ENCODE measurements around the gene ENTPD5.
"Not testable (repeated sequence)": the region's sequence is repeated elsewhere in the genome, so short reads cannot be mapped to it uniquely, and the experiment has no call there.

The ENTPD5 gene

GRCh38 chr14:74005664-74006063 is 13.4 kb downstream of the ENTPD5 start:
- not testable (repeated sequence) for DNase-seq (ENCODE audit: low read depth in 2 of 2, low spot score in 1 of 2)

DNA sequence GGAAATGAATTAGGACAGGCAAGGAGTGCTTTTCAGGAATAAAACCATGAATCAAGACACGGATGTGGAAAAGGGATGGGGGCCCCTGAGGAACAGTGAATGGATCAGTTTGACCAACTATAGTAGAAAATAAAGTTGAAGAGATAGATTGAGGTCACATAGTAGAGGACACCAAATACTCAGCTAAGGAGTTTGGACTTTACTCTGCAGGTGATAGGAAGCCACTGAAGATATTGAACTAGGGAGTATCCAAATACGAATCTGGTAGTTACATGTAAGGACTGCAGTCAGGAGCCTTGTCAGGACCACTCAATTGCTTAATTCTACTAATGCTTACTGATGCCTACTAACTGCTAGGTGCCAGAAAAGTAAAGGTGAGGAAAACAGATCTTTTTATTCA is 20.4 kb downstream of the ENTPD5 start:
- DNase-seq (ENCODE audit: low read depth in 2 of 2, low spot score in 1 of 2), result no peak

DNA sequence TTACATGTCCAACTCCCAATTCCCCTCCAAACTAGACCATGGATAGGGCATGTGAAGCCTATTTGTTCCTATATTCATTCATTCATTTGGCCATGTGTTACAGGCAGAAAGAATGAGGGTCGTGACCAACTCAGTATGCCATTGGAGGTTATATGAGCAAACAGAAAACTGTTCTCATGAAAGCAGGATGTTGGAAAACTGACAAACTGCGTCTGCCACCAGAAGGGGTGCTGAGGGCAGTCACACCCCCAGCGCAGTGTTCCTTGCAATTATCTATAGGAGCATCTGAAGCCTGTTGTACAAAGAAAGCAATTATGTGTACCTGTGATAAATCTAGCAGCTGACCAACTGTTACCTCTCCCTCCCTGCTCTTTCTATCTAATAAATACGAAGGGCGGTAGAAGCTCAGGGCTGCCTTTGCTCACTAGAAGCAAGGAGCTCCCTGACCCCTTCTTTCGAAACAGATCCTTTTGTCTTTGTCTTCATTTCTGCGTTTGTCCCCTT is 21.1 kb downstream of the ENTPD5 start:
- DNase-seq (ENCODE audit: low read depth in 2 of 2, low spot score in 1 of 2), result no peak

DNA sequence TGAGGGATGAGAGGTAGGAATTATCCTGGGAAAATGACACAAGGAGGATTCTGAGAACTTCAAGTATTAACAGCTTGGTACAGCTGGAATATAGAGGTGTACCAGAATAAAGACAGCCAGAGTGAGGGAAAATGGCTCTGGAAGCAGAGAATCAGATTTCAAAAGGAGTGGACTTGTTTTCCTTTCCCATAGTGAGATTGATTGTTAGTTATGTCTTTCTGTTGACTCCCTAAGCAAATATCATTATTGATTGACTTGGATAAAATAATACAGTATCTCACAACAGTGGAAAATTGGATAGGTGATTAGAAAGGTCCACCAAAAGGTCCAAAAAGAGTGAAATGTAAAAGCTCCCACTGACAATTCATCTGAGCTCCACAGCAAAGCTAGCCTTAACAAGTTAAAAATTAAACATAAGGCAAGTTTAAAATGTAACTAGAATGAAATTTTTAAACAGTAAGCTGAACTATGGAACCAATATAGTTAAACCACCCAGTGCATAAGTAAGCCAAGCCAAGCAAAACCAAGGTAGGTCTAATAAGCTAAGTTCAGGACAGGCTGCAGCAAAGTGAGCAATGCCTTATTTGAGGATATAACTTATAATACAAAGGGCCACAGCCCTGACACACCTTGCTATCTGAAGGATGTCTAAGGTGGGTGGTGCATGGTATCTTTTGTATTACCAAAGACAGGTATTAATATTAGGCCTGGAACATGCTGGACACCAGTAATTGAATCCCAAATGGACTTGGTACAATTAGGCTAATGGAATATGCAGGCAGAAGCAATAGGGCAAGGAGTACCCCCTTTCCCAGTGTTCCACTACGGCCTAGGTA is 21.8 kb downstream of the ENTPD5 start:
- DNase-seq (ENCODE audit: low read depth in 2 of 2, low spot score in 1 of 2), result no peak

- DNase-seq (ENCODE audit: low read depth in 2 of 2, low spot score in 1 of 2), result no peak
Measured at GRCh38 chr14:73996731-73997107, 22.4 kb downstream of the ENTPD5 start.

- no peak for DNase-seq (ENCODE audit: low read depth in 2 of 2, low spot score in 1 of 2)
Measured at GRCh38 chr14:73995977-73996378, 23.1 kb downstream of the ENTPD5 start.

- not testable (repeated sequence) for DNase-seq (ENCODE audit: low read depth in 2 of 2, low spot score in 1 of 2)
Measured at GRCh38 chr14:73994926-73995325, 24.2 kb downstream of the ENTPD5 start.

GRCh38 chr14:73991092-73991491 is 28.0 kb downstream of the ENTPD5 start:
- no peak for DNase-seq (ENCODE audit: low read depth in 2 of 2, low spot score in 1 of 2)

DNA sequence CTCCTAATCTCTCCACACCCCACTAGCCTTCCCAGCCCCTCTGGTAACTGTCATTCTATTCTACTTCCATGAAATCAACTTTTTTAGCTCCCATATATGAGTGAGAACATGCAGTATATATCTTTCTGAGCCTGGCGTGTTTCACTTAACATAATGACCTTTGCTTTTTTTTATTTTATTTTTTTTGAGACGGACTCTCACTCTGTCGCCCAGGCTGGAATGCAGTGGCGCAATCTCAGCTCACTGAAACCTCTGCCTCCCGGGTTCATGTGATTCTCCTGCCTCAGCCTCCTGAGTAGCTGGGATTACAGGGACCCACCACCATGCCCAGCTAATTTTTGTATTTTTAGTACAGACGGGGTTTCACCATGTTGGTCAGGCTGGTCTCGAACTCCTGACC is 30.4 kb downstream of the ENTPD5 start:
- not testable (repeated sequence) for DNase-seq (ENCODE audit: low read depth in 2 of 2, low spot score in 1 of 2)

GRCh38 chr14:73988065-73988464 is 31.0 kb downstream of the ENTPD5 start:
- no peak for DNase-seq (ENCODE audit: low read depth in 2 of 2, low spot score in 1 of 2)

- no peak for DNase-seq (ENCODE audit: low read depth in 2 of 2, low spot score in 1 of 2)
Measured at GRCh38 chr14:73977896-73978295, 41.2 kb downstream of the ENTPD5 start.

DNA sequence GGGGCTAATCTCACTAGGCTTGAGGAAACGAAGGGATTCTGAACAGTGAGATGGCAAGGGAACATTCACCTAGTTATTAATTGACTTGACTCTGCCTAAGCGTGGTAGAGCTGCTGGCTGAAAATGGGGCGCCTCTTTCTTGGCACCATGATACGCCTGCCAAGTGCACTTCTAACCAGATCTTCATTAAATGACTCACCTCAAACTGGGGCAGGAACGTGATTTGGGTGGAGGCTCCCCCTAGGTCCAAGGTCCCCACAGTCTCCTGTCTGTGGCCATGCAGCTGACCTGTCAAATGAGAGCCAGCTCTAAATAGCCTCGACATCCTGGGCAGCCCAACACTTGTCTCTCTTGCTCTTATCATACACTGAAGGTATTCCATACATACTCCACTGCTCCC is 43.0 kb downstream of the ENTPD5 start:
- DNase-seq (ENCODE audit: low read depth in 2 of 2, low spot score in 1 of 2), result no peak

GRCh38 chr14:73973497-73973896 is 45.6 kb downstream of the ENTPD5 start:
- DNase-seq (ENCODE audit: low read depth in 2 of 2, low spot score in 1 of 2), result no peak

GRCh38 chr14:73968885-73969284 is 50.2 kb downstream of the ENTPD5 start:
- DNase-seq (ENCODE audit: low read depth in 2 of 2, low spot score in 1 of 2), result no peak

GRCh38 chr14:73965216-73965615 is 53.9 kb downstream of the ENTPD5 start:
- no peak for DNase-seq (ENCODE audit: low read depth in 2 of 2, low spot score in 1 of 2)

DNA sequence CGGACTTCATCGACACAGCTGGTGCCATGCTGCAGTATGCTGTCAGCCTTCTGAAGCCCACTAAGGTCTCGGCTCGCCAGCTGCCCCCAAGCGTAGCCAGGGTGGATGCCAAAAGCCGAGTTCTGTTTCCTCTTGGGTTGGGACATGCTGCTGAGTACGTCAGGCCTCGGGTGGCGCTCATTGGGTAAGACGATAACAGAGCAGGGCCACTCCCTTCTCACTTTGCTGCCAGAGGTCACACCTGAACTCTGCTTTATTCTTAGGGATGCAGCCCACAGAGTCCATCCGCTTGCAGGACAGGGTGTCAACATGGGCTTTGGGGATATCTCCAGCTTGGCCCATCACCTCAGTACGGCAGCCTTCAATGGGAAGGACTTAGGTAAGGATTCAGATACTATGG is 57.9 kb downstream of the ENTPD5 start:
- DNase-seq (ENCODE audit: low read depth in 2 of 2, low spot score in 1 of 2), result no peak

GRCh38 chr14:73958591-73958990 is 60.5 kb downstream of the ENTPD5 start:
- no peak for DNase-seq (ENCODE audit: low read depth in 2 of 2, low spot score in 1 of 2)

- DNase-seq (ENCODE audit: low read depth in 2 of 2, low spot score in 1 of 2), result no peak
Measured at GRCh38 chr14:73955674-73956073, 63.4 kb downstream of the ENTPD5 start.

- DNase-seq (ENCODE audit: low read depth in 2 of 2, low spot score in 1 of 2), result no peak
Measured at GRCh38 chr14:73953731-73954130, 65.4 kb downstream of the ENTPD5 start.

GRCh38 chr14:73949752-73950734 is 69.0 kb downstream of the ENTPD5 start, which contains the start of the genes COQ6 and FAM161B:
COQ6 (plus strand) TSS chr14:73950302; CDS start chr14:73950333, 31 bp downstream.
FAM161B (minus strand) TSS chr14:73950094; CDS start chr14:73950026, 68 bp downstream.
- DNase-seq (ENCODE audit: low read depth in 2 of 2, low spot score in 1 of 2), result peak; percentile 63 to 71

DNA sequence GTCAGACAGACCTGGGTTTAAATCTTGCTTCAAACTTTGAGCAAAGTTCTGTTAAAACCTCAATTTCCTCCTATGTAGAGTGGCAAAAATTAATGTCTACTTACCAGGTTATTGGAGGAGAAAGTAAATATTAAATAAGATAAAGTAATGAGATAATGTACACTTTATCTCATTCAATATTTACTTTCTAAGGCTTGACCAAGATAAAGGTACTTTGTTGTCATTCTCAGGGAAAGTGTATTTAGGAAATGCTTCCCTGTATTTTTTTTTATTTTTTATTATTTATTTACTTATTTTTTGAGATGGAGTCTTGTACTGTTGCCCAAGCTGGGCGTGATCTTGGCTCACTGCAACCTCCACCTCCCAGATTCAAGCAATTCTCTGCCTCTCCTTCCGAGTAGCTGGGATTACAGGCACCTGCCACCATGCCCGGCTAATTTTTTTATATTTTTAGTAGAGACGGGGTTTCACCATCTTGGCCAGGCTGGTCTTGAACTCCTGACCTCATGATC is 73.9 kb downstream of the ENTPD5 start:
- DNase-seq (ENCODE audit: low read depth in 2 of 2, low spot score in 1 of 2), result no peak
